HL-60/S4 (cell line): ENCODE results near the gene SORT1.
"Not testable (repeated sequence)": the region's sequence is repeated elsewhere in the genome, so short reads cannot be mapped to it uniquely, and the experiment has no call there.

Experiments
- in situ Hi-C: fragments of 300-500 bp; cut with MboI; formaldehyde crosslinking; loops from 2 replicates; pipeline ENCODE4 v1.14.3; 2022; ENCODE audit warnings: low sequenced_read_pairs

The SORT1 gene

DNA sequence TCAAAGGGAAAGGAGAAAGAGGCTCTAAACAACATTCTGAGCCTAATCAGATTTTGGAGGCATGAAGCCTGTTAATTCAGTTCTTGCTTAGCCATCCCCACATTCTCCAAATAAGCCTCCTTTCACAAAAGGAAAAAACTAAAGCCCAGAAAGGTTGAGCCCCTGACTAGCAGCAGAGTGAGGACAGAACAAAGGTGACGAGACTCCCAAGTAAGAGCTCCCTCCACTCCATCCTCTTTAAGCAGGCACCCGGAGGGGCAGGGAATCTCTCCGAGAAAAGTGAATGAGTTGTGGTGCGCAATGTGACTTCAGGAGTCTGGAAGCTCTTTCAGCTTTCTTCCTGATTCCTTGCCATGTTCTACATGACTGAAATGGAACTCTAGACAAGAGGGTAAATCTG lies 47.5 kb downstream of the SORT1 start:
- in situ Hi-C loops = no loop called here

DNA sequence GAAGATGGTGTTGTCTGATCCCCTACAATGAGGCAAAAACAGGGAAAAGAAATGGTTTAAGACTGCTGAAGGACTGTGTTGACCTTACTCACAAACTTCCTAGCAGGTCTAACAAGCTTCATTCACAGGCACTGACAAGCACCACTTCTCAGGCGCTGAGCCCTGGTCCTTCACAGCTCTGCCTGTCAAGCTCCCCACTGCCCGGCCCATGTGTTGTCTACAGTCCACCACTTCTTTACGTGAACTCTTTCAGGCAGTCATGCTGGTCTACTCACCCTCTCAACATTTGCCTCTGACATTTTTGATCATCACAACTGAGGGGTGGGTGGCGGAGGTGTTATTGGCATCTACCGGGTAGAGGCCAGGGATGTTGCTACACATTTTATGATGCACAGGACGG lies 50.2 kb downstream of the SORT1 start:
- in situ Hi-C loops = no loop called here

DNA sequence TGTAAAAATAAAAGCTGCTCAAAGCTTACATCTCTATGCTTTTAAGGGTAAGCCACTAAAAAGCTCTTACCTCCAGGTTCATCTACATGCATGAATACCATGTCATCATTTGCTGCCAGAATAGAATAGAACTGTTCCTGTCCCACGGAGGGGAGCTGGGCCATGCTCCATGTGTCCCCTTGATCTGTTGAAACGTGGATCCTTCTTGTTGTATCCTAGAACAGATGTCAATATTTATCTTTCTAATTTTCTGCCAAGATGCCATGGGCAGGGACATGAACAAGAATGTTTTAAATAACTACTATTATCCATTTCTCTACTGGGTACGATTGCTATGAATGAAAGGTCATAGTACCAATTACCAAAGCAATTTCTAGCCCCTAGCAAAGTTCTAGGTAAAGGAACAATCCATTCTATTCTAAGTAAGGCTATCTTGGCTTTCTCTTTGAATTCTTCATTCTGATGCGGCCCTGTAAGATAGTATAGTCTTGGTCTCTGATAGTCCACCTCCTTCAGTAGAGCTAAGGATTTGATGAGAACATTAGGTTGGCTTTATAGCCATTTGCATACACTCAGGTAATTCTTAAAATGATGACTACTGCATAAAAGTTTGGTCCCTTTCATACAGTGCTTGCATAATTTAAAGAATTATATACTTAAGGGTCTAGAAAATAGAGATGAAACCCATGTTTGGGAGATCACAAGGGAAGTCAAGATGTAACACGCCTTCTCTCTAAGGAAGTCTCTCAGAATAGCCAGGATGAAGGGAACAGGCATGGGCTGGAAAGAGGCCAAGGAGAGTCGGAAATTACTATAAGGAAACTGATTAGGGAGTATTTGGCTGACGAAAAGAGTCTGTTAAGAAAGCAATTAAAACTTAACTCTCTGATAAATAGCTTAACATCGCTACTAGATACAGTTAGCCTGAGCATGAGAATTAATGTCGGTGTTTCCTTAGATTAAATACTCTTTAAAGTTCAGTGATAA lies 55.5 kb downstream of the SORT1 start:
- in situ Hi-C loops = no loop called here

DNA sequence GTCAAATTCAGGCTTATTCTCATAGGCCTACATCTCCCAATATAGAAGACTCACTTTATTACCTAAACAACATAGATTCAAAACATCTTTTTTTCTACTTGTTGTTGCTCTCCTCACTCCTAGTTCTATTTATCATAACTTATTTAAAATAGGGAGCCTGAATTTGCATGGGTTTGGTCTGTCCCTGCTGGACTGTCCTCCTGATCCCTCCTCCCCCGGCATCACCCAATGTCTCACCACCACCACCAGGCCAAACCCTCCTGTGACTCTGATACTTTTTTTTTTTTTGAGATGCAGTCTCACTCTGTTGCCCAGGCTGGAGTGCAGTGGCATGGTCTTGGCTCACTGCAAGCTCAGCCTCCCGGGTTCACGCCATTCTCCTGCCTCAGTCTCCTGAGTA lies 59.1 kb downstream of the SORT1 start:
- in situ Hi-C loops = no loop called here

DNA sequence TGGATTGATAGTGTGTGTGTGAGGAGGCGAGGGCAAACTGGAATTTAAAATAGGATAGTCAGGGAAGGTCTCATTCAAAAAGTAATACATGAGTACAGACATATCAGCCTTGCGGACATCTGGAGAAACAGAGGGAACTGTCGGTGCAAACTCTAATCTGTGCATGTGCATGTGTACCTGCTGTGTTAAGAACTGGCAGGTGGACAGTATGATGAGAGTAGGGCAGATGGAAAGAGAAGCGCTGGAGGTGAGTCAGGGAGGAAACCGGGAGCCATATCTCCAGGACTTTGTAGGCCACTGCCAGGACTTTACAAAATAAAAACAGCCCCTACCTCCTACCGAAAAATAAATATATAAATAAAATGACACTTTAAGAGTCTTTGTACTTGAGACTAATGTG lies 59.6 kb downstream of the SORT1 start:
- in situ Hi-C loops = no loop called here

DNA sequence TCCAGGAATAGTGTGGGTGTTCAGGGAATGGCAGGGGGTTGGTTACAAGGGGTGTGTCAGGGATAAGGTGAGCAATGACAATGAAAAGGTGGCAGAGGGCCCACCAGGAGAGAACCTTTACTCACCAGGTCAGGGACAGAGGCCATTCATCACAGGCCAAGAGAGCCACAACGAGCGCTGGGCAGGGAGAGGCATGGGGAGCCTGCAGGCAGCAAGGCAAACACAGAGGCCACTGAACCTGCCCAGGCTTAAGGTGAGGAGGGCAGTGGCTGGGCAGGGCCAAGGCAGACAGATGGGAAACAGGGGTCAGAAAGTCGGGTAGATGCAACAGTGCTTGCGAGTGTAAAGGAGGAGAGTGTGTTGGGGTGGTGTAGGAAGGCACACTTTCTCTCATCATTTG lies 62.6 kb downstream of the SORT1 start:
- in situ Hi-C loops = no loop called here

DNA sequence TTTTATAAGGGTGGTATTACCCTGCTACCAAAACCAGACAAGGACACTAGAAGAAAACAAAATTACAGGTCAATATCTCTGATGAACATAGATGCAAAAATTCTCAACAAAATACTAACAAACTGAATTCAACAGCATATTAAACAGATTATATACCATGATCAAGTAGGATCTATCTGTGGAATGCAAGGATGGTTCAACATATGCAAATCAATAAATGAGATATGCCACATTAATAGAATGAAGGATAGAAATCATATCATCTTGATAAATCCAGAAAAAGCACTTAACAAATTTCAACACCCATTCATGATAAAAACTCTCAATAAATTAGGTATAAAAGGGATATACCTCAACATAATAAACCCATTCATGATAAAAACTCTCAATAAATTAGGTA lies 66.6 kb downstream of the SORT1 start:
- in situ Hi-C loops = no loop called here

DNA sequence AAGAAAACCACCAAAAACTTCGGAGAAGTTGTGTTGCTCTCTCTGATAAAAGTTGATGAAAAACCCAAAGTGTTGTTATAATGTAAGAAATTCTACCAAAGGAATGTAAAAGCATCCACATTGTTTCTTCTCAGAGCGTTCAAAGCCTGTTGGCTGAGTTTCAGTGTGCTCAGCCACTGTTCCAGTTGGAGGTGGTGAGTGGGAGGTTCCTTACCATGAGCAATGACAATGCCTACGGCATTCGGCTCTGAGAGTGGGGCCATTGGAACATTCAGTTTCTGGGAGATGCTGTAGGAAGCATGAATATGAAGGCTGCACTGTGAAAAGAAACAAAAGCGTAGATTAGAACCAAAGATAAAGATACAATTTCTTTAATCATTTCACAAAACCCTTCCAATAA lies 70.4 kb downstream of the SORT1 start:
- in situ Hi-C loops = no loop called here

DNA sequence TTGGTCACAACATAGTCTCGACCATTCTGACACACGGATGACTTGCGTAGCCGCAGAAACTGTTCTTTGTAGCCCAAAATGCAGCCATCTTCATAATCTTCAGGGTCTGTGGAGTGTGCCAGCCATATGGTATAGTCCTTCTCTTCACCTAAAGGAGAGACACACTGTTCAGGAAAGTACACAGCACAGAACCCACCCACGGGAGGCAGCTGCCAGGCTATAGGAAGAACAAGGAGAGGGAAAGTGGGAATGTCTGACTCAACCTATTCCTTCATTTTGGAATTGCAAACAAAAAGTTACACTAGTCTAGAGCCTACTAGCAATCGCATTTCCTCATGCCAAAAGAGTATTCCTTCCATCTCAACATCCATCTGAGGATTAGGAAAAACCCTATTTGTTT lies 74.7 kb downstream of the SORT1 start:
- in situ Hi-C loops = no loop called here

DNA sequence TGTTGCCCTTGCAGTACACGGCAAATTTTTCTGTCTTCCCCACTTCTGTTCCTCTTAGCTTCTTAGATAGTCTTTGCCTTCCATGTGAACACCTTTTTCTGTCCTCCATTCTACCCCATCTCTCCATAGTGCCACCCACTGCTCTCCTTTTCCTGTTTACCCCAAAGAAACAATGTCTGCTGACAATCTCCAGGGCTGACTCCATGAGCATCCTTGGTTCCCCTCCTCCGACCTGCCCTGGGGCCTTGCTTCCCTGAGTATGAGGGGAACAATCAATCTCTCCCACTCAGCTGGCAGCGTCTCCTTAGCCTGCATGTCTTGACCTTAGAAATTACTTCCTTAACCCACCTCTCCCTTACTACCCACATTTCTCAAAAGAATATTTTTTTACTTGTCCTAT lies 78.6 kb downstream of the SORT1 start:
- in situ Hi-C loops = no loop called here

DNA sequence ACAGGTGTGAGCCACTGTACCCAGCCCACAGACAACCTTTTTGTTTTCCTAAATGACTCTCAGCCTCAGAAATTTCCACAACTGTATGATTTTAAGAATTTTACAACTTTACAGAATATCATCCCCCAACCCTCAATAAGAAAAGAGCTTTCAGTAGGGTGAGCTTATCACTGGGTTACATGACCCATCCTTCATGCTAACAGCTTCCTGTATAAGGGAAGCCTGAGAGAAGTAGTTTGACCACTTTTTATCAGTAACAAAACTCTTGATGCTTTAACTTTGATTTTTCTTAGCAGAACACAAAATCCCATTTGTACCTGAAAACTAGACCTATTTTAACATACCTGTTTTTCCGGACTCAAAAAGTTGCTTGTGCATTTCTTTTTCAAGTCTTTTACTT lies 81.2 kb downstream of the SORT1 start:
- in situ Hi-C loops = no loop called here

DNA sequence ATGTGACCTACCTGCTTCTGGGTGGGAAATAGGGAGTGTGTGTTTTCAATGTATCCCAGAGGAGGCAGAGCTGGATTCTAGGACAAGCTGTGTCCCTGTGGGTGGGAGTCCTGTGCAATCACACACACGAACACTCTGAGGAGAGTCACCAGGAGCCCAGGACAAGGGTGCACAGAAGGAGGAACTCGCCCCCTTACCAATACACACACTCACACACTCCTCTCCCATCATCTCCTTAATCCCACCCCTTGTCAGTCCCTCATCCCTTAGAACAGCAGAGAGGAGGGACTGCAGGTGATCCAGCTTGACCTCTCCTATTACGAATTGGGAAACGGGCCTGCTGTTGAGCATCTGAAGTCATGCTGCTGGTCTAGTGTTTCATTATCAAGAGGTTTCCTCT lies 82.4 kb downstream of the SORT1 start:
- in situ Hi-C loops = no loop called here

DNA sequence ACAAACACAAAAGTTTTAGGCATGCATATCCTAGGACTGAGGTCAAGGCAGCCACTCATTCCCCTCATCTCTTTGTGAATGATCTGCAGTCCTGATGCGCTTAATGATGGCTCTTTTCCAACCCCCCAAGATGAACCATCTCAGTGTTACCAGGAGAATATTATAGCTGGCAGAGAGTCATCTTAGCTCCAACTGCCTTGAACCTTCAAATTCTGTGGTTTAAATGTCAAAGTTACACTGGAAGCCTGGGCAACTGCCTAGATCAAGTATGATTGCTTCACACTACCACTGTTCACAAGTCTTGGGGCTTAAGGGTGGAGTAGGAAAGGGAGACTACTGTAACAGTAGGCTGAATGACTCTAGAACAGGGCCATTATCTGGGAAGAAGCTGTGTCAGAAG lies 82.9 kb downstream of the SORT1 start:
- in situ Hi-C loops = no loop called here

DNA sequence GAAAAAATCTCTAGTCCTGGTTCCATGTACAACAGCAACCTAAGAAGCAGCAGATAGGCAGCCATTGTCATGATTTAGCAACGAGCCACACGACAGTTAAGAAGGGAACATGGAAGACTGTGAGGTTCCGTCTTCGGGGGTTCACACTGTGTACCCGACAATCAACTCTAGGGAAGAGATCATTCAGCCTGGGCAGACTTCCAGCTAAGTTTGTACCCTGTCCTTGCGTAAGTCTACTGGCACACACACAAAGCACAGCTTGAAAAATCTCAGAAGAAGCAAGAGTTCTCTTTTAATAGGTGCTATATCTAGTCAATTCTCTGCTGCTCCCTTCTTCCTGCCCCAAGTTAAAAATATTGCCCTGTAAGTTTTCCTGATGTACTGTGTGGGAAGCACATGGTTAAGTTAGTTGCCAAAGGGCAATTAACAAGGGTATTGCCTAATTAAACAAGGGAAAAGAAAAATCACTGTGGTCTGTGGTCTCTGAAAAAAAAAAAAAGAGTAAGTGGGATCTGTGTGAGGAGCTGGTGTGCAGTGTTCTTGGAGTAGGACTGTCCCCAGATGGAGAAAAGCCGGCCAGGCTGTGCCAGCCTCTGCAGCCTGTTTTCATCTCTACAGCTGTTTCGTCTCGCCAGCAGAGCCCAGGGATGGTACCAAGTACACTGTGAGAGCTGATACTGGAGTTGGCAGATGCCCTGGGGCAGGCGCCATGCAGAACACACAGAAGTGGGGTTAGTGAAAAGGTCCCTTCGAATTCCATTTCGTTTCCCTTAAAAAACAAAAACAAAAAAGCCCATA lies 84.5 kb downstream of the SORT1 start:
- in situ Hi-C loops = no loop called here

DNA sequence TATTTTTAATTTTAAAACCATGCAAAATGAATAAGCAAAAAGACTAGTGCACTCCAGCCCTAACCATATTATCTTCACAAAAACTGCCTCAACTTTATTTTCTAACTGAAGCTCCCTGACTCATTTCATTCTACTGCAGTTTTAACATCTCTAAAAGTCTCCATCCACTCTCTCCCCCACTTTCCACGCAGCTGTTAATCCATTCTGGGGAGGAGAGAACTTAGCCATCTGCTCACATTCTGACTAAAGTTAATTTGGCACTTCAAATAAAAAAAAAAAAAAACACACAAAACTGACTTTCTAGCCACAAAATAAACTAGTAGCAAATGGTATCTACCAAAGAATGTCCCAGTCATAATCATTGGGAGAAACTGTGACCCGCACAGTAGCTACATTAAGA lies 85.5 kb downstream of the SORT1 start:
- in situ Hi-C loops = no loop called here

DNA sequence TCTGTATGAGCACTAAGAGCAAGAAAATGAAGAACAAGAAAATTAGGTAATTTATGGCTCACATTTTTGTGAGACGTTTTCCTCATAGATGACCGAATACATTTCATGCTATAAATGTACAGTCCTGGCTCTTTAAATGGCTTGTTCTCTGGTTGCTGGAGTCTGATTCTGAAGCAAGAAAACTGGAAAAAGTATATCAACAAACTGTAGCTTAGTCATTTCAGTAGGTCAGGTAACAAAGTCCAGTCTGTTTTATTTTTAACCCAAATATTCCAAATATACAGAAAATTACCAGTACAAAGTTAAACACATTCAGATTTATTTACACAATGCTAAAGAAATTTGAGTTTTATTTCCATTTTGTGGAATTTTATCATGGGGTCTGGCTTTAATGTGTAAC lies 88.4 kb downstream of the SORT1 start:
- in situ Hi-C loops = no loop called here

DNA sequence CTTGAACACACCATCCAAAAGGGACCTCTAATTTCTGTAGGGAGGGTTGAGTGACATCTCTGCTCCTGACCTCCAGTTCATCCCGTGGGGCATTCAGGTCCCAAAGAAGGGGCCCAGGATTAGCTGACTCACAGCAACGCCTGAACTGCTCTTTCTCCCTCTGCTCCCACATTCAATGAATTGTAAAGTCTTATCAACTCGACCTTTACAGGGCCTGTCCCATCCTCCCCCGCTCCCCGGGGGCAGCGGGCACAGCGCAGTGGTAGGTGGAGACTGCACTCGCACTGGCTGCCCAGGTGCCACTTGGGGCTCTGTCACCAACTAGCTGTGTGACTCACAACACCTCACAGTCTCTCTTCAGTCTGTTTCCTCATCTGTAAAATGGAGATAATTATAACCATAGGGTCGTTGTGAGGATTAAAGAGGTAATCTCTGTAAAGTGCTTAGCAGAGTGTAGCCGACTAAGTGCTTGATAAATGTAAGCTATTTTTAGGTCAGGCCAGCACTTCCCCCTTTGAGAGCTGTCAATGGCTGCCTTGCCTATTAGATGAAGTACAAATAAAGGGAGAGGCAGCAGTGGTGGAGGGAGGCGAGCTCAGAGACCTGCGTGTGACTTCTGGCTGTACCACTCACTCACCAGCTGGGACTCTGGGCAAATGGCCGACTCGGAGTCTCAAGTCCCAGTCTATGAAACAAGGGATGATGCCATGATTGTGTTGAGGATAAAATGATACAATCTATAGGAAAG lies 90.3 kb downstream of the SORT1 start:
- in situ Hi-C loops = no loop called here

DNA sequence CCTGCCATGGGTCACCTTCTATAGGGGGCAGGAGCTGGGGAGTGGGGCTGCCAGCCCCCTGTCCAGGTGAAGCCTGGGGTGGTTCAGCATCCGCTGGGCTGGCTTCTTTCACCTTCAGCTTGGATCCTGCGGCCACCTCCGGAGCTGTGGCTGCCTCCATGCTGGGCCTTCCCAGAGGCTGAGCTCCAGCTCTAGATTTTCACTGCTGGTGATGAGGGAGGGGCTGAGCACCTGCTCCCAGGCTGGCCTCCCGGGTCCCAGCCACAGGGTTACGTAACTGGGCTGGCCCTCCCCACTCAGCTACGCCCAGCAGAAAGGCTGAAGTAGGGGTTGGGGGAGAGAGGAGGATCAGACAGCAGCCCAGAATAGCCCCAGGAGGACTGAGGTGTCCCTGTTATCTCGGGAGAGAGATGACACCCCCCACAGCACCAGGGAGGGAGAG lies 90.9 kb downstream of the SORT1 start, which contains the start of gene MYBPHL:
Gene MYBPHL (minus strand): TSS at position 180 of the 442 bp plus-strand sequence. CDS start 20 bp downstream, at position 160.
- in situ Hi-C loops = no loop called here

DNA sequence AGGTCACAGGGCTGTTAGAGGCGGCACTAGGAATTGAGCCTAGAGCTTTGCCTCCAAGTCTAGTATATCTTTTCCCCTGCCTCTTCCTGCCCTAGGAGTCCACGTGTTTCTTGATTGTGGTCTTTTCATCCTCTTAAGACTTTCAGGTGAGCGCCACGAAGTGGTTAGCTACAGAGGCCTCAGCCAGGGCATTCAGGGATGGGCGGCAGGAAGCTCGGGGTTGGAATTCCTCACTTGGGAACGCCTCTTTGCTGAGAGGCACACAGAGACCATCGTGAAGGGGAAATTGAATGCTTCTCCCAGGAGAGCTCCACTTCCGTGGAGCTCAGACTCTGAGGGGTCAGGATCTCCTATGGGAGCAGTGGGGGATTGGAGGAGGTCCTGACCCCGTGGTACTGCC lies 91.7 kb downstream of the SORT1 start:
- in situ Hi-C loops = not testable (repeated sequence)

DNA sequence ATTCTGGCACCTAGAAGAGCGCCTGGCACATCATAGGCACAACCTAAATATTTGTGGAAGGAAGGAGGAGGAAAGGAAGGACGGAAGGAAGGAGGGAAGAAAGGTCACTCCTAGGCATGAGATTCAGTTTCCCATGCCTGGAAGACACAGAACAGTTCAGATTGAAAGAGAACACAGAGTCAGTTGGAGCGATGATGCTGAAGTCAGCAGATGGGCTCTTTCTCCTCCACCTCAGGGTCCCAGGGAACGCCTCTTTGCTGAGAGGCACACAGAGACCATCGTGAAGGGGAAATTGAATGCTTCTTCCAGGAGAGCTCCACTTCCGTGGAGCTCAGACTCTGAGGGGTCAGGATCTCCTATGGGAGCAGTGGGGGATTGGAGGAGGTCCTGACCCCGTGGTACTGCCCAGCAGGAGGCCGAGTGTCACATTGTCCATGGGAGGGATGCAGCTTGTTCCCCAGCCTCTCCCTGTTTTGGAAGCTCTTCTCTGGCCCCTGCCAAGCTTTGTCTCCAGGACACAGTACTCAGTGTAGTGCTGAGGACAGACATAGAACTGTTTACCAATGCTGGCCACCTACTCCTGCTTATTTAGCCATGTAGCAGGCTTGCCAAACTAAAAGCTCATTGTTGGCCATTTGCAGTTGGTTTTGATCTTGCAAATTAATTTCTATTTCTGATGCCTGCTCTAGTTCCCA lies 93.3 kb downstream of the SORT1 start:
- in situ Hi-C loops = no loop called here

DNA sequence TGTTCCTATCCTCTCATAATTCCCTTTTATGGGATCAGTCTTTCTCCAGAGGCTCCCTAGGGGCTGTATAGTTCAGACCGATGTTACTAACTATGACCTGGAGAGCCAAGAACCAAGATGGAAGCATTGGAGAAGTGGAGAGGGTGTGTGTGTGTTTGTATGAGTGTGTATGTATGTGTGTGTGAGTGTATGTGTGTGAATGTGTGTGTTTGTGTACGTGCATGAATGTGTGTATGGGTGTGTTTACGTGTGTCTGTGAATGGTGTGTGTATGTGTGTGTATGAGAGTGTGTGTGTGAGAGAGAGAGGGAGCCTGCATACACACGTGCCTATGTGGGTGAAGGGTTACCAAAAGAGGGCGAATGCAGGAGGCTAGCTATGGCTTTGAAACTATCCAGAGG lies 95.8 kb downstream of the SORT1 start:
- in situ Hi-C loops = no loop called here
